ENCODE data around the gene THOC2. TPM values are rescaled to one million over a fixed set of nuclear protein-coding genes. Genes with fewer than 3 reads are reported as not detected.
"Not testable (repeated sequence)": the region's sequence is repeated elsewhere in the genome, so short reads cannot be mapped to it uniquely, and the experiment has no call there.

THOC2 gene
- total RNA-seq, 1 donor from 2014 or later: 118 TPM

DNA sequence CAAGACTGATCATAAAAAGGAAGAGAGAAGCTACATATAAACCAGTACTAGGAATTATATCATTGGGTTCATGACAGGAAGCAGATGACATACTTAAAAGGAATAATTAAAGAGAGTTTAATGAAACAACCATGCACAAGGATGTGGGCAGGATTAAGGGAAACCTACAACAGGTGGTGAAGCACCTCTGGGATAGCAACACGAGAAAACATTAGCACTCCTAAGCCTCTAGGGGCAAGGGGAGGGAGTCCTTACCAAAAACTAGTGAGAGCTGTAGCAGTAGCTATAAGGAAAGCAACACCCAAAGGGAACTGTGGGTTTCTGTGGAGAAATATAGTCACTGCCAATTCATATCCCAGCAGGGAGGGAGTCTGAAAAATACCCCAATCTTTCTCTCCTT, 7.2 kb upstream of the THOC2 start:
- H3K4me3 Mint-ChIP-seq (ENCODE audit: low read depth): no peak overlapping the region
- DNase-seq (ENCODE audit: low spot score, unreplicated experiment): no peak
- H3K9me3 Mint-ChIP-seq (ENCODE audit: low read depth): peaks cover 16% of the 10 kb centered on the region
- H3K27me3 Mint-ChIP-seq: no peaks in the 10 kb centered on the region
- no peak overlapping the region for H3K27ac Mint-ChIP-seq
- H3K36me3 Mint-ChIP-seq (ENCODE audit: insufficient read depth): no peaks in the 10 kb centered on the region
- peaks cover 3% of the 10 kb centered on the region for H3K4me1 Mint-ChIP-seq (ENCODE audit: low read depth)
- TF ChIP-seq, protein P1, sequence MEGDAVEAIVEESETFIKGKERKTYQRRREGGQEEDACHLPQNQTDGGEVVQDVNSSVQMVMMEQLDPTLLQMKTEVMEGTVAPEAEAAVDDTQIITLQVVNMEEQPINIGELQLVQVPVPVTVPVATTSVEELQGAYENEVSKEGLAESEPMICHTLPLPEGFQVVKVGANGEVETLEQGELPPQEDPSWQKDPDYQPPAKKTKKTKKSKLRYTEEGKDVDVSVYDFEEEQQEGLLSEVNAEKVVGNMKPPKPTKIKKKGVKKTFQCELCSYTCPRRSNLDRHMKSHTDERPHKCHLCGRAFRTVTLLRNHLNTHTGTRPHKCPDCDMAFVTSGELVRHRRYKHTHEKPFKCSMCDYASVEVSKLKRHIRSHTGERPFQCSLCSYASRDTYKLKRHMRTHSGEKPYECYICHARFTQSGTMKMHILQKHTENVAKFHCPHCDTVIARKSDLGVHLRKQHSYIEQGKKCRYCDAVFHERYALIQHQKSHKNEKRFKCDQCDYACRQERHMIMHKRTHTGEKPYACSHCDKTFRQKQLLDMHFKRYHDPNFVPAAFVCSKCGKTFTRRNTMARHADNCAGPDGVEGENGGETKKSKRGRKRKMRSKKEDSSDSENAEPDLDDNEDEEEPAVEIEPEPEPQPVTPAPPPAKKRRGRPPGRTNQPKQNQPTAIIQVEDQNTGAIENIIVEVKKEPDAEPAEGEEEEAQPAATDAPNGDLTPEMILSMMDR (IDR thresholded peaks at IDR 0.05; ENCODE audit: unreplicated experiment): no peak

DNA sequence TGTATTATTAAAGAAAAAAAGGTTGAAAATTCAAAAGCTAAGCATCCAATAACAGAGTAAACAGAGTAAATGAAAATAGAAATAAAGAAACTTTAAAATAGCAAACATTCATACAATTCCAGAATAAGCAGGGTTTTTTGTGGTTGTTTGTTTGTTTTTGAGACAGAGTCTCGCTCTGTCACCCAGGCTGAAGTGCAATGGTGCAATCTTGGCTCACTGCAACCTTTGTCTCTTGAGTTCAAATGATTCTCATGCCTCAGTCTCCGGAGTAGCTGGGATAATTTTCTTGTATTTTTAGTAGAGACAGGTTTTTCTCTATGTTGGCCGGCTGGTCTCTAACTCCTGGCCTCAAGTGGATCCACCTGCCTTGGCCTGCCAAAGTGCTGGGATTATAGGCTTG, 6.6 kb upstream of the THOC2 start:
- TF ChIP-seq, protein P1 (IDR thresholded peaks at IDR 0.05; ENCODE audit: unreplicated experiment): no peak
- Mint-ChIP-seq H3K27me3 (no peaks in the 10 kb centered on the region), H3K4me3 (ENCODE audit: low read depth) (no peak overlapping the region), H3K27ac (no peak overlapping the region), H3K4me1 (ENCODE audit: low read depth) (peaks cover 3% of the 10 kb centered on the region), H3K36me3 (ENCODE audit: insufficient read depth) (no peaks in the 10 kb centered on the region), H3K9me3 (ENCODE audit: low read depth) (peaks cover 16% of the 10 kb centered on the region)
- no peak for DNase-seq (ENCODE audit: low spot score, unreplicated experiment)

DNA sequence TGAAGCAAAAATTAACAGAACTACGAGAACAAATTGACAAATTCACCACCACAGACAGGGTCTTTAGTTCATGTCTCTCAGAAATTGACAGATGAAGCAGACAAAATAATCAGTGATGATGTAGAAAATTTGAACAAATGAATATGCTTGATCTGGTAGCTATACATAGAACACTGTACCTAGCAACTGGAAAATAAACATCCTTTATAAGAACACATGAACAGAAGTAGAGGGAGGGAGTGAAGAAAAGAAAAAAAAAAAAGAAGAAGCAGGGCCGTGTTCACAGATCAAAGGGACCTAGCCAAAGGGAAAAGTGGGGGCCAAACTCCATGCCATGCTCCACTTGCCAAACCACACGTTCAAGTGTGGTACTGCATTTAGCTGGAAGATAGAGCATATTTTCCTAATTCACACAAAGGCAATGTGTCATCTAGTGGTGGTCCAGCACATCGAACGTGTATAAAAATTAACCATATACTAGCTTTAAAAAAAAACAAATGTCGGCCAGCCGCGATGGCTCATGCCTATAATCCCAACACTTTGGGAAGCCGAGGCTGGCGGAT, 5.6 kb upstream of the THOC2 start:
- no peak for DNase-seq (ENCODE audit: low spot score, unreplicated experiment)
- Mint-ChIP-seq H3K9me3 (ENCODE audit: low read depth) (peaks cover 13% of the 10 kb centered on the region), H3K36me3 (ENCODE audit: insufficient read depth) (no peaks in the 10 kb centered on the region), H3K4me1 (ENCODE audit: low read depth) (peaks cover 3% of the 10 kb centered on the region), H3K27ac (no peak overlapping the region), H3K27me3 (no peaks in the 10 kb centered on the region), H3K4me3 (ENCODE audit: low read depth) (no peak overlapping the region)
- TF ChIP-seq, protein P1 (IDR thresholded peaks at IDR 0.05; ENCODE audit: unreplicated experiment): no peak

DNA sequence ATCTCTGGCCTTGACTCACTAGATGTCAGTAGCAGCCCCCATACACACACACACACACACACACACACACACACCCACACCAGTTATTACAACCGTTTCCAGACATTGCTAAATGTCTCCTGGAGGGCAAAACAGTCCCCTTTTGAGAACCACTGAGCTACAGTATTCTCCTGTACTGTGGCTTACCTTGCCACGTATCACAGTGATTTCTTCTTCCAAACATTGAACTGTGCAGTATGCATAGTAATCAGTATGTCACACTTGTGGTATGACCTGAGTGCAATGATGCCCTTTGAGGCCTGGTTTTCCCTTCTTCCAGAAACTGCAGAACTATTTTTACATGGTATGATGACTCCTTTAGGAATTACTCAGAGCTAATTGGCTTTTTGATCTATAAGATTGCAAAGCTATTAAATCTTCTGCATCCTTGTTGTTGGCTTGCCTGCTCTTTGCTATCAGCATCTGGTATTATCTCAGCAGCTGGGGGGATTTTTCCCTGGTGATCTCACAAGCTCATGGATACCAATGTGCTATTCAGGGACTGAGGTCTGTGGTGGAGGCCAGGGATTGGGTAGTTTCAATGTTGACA, 3.6 kb upstream of the THOC2 start:
- TF ChIP-seq, protein P1 (IDR thresholded peaks at IDR 0.05; ENCODE audit: unreplicated experiment): no peak
- Mint-ChIP-seq H3K4me1 (ENCODE audit: low read depth) (peaks cover 5% of the 10 kb centered on the region), H3K36me3 (ENCODE audit: insufficient read depth) (peaks cover 5% of the 10 kb centered on the region), H3K9me3 (ENCODE audit: low read depth) (peaks cover 18% of the 10 kb centered on the region), H3K4me3 (ENCODE audit: low read depth) (no peak overlapping the region), H3K27ac (peak overlapping the region; percentile 73), H3K27me3 (no peaks in the 10 kb centered on the region)
- DNase-seq (ENCODE audit: low spot score, unreplicated experiment): no peak

DNA sequence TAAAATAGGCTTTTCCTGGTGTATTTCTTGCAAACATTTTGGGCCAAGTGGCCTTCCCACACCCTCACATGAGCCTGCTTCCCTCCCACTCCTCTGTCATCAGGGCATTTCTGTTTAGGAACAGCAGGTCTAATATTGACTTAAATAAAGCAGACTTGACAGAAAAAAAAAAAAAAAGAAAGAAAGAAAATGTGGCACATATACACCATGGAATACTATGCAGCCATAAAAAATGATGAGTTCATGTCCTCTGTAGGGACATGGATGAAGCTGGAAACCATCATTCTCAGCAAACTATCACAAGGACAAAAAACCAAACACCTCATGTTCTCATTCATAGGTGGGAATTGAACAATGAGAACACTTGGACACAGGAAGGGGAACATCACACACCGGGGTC, 2.3 kb upstream of the THOC2 start:
- not testable (repeated sequence) for H3K4me3 Mint-ChIP-seq (ENCODE audit: low read depth); H3K27ac Mint-ChIP-seq; DNase-seq (ENCODE audit: low spot score, unreplicated experiment); H3K27me3 Mint-ChIP-seq; H3K4me1 Mint-ChIP-seq (ENCODE audit: low read depth); H3K36me3 Mint-ChIP-seq (ENCODE audit: insufficient read depth)
- H3K9me3 Mint-ChIP-seq (ENCODE audit: low read depth): peaks cover 14% of the 10 kb centered on the region

DNA sequence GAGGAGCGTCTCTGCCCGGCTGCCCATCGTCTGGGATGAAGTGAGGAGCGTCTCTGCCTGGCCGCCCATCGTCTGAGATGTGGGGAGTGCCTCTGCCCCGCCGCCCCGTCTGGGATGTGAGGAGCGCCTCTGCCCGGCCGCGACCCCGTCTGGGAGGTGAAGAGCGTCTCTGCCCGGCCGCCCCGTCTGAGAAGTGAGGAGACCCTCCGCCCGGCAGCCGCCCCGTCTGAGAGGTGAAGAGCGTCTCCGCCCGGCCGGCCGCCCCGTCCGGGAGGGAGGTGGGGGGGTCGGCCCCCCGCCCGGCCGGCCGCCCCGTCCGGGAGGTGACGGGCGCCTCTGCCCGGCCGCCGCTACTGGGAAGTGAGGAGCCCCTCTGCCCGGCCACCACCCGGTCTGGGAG, 1.2 kb upstream of the THOC2 start:
- not testable (repeated sequence) for H3K27me3 Mint-ChIP-seq; H3K4me1 Mint-ChIP-seq (ENCODE audit: low read depth); H3K27ac Mint-ChIP-seq; DNase-seq (ENCODE audit: low spot score, unreplicated experiment); H3K36me3 Mint-ChIP-seq (ENCODE audit: insufficient read depth); H3K4me3 Mint-ChIP-seq (ENCODE audit: low read depth)
- peaks cover 14% of the 10 kb centered on the region for H3K9me3 Mint-ChIP-seq (ENCODE audit: low read depth)
